ENCODE measurements around the gene SORBS2.

Gene SORBS2

DNA sequence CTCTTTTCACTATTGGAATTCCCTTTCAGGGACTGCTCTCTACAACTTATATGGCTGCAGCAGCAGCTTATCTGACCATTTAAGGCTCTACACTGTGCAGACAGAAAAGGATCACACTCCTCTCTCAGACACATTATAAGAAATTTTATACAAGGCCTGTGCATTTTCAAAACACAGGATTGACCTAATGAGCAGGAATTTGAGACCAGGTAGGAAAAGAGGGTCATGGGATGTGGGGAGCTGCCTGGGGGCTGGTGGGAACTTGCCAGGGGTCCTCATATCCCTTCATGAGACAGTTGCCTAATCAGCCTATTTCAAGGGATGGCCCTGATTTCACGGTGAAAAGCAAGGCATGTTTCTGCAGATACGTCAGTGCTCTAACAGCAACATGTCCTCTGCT lies 77.1 kb downstream of the SORBS2 start:
- Histone ChIP-seq H3K27ac (no peak overlapping the region), H3K4me1 (peaks cover 6% of the 10 kb centered on the region), H3K36me3 (ENCODE audit: control insufficient read depth, insufficient read depth, low read length) (no peaks in the 10 kb centered on the region), H3K79me2 (no peaks in the 10 kb centered on the region), H3K4me2 (ENCODE audit: low read length) (no peak overlapping the region), H3K9me3 (ENCODE audit: control insufficient read depth, low read length) (no peaks in the 10 kb centered on the region), H3K27me3 (ENCODE audit: control insufficient read depth, insufficient read depth, low read length) (no peaks in the 10 kb centered on the region), H3K4me3 (ENCODE audit: low read depth, low read length) (no peak overlapping the region), H2AFZ (no peak overlapping the region), H3K9ac (no peak overlapping the region)
- TF ChIP-seq, protein P1, sequence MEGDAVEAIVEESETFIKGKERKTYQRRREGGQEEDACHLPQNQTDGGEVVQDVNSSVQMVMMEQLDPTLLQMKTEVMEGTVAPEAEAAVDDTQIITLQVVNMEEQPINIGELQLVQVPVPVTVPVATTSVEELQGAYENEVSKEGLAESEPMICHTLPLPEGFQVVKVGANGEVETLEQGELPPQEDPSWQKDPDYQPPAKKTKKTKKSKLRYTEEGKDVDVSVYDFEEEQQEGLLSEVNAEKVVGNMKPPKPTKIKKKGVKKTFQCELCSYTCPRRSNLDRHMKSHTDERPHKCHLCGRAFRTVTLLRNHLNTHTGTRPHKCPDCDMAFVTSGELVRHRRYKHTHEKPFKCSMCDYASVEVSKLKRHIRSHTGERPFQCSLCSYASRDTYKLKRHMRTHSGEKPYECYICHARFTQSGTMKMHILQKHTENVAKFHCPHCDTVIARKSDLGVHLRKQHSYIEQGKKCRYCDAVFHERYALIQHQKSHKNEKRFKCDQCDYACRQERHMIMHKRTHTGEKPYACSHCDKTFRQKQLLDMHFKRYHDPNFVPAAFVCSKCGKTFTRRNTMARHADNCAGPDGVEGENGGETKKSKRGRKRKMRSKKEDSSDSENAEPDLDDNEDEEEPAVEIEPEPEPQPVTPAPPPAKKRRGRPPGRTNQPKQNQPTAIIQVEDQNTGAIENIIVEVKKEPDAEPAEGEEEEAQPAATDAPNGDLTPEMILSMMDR (IDR thresholded peaks at IDR 0.05): no peak

DNA sequence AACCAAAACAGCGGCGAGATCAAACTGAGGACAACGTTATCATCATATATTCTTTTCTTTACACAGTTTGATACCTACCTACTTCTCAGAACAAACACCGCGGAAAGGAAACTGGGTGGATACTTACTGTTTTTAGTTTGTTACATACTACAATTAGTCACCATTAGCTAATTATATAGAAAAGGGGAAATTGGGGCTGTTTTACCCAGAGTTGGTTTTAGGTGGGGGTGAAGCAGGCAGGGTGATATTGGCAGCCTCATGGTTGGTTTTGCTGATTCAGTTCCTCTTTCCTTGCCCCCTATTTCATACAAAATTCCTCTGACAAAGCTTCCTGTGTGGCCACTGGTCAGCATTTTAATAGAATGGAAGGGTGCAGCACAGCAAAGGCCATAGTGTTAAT lies 77.8 kb downstream of the SORBS2 start:
- H3K4me1 ChIP-seq: peaks cover 6% of the 10 kb centered on the region
- H3K4me3 ChIP-seq (ENCODE audit: low read depth, low read length): no peak overlapping the region
- H3K27me3 ChIP-seq (ENCODE audit: control insufficient read depth, insufficient read depth, low read length): no peaks in the 10 kb centered on the region
- no peaks in the 10 kb centered on the region for H3K79me2 ChIP-seq
- no peaks in the 10 kb centered on the region for H3K36me3 ChIP-seq (ENCODE audit: control insufficient read depth, insufficient read depth, low read length)
- no peaks in the 10 kb centered on the region for H3K9me3 ChIP-seq (ENCODE audit: control insufficient read depth, low read length)
- H2AFZ ChIP-seq: no peak overlapping the region
- H3K9ac ChIP-seq: no peak overlapping the region
- TF ChIP-seq, protein P1 (IDR thresholded peaks at IDR 0.05): no peak
- H3K27ac ChIP-seq: no peak overlapping the region
- no peak overlapping the region for H3K4me2 ChIP-seq (ENCODE audit: low read length)

DNA sequence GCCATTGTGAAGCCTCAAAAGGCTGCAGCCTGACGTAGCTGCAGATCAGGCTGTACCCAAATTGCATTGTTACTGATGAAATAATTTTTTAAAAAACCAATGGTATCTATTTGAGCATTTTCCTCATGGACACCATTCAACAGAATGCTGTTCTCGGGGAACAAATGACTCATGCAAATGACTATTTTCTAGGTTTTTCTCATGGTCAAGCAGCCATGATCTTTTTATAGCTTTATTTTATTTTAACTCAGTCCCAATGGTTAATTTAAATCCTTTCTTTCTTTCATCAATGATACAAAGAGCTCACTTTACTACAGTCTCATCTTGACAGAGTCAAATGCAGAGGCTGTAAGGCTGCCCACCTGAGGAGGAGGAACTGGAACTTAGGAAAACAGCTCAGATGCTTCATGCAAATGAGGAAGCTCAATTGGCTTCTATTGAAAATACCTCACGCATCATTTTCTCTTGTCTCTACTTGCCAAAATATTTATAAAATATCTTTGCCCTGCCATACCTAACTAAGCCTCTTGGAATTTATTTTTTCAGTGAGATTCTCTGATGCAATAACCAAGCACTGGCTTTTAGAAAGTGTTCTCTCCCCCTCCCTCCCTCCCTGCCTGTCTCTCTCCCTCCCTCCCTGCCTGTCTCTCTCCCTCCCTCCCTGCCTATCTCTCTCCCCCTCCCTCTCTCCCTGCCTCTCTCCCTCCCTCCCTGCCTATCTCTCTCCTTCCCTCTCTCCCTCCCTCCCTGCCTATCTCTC lies 81.0 kb downstream of the SORBS2 start:
- H3K4me2 ChIP-seq (ENCODE audit: low read length): no peak overlapping the region
- H3K4me1 ChIP-seq: peaks cover 3% of the 10 kb centered on the region
- H3K9me3 ChIP-seq (ENCODE audit: control insufficient read depth, low read length): no peaks in the 10 kb centered on the region
- no peaks in the 10 kb centered on the region for H3K27me3 ChIP-seq (ENCODE audit: control insufficient read depth, insufficient read depth, low read length)
- TF ChIP-seq, protein P1 (IDR thresholded peaks at IDR 0.05): no peak
- H3K27ac ChIP-seq: no peak overlapping the region
- no peaks in the 10 kb centered on the region for H3K36me3 ChIP-seq (ENCODE audit: control insufficient read depth, insufficient read depth, low read length)
- no peaks in the 10 kb centered on the region for H3K79me2 ChIP-seq
- H3K4me3 ChIP-seq (ENCODE audit: low read depth, low read length): no peak overlapping the region
- H3K9ac ChIP-seq: no peak overlapping the region
- H2AFZ ChIP-seq: no peak overlapping the region

DNA sequence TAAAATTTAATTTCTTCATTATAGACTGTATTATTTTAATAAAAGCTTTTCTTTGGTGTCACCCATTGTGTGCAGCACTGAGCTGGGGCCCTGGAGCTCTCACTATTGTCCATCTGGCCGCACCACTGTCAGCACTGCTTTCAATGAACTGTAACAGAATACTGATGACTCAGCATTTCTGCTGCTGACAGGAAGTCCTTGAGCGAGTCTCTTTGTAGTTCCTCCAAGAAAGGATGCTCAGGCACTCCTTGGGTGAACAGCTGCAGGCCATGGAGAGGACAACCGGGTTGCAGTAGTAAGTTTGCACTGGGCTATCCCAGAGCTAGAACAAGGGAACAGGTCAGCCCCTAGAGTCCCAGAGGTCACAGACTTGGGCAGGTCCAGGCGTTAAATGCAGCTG lies 81.6 kb downstream of the SORBS2 start:
- no peak overlapping the region for H3K27ac ChIP-seq
- H3K9ac ChIP-seq: no peak overlapping the region
- H3K27me3 ChIP-seq (ENCODE audit: control insufficient read depth, insufficient read depth, low read length): no peaks in the 10 kb centered on the region
- peaks cover 3% of the 10 kb centered on the region for H3K4me1 ChIP-seq
- no peaks in the 10 kb centered on the region for H3K9me3 ChIP-seq (ENCODE audit: control insufficient read depth, low read length)
- H3K36me3 ChIP-seq (ENCODE audit: control insufficient read depth, insufficient read depth, low read length): no peaks in the 10 kb centered on the region
- TF ChIP-seq, protein P1 (IDR thresholded peaks at IDR 0.05): no peak
- no peak overlapping the region for H3K4me2 ChIP-seq (ENCODE audit: low read length)
- no peak overlapping the region for H3K4me3 ChIP-seq (ENCODE audit: low read depth, low read length)
- H2AFZ ChIP-seq: no peak overlapping the region
- no peaks in the 10 kb centered on the region for H3K79me2 ChIP-seq

DNA sequence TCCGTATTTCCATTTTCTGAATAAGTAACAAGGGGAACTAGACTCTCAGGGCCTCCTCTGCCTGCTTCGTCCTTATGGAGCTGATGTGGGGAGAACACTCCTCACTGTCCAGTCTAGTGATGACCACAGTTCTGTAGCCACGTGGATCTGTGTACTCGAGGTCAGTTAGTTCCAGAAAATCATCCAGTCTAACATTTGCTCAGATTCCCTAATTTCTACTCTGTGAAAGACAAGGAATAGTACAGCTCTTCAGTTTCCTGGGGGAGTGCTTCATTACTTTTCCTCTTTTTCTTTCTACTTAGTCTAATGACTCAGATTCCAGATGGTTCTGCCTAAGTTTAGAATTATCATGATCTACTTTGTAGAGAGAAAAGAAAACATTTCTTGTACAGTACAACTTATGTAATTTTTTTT lies 82.6 kb downstream of the SORBS2 start:
- H3K4me2 ChIP-seq (ENCODE audit: low read length): no peak overlapping the region
- H3K4me1 ChIP-seq: peaks cover 3% of the 10 kb centered on the region
- no peak overlapping the region for H3K27ac ChIP-seq
- TF ChIP-seq, protein P1 (IDR thresholded peaks at IDR 0.05): no peak
- no peaks in the 10 kb centered on the region for H3K36me3 ChIP-seq (ENCODE audit: control insufficient read depth, insufficient read depth, low read length)
- no peak overlapping the region for H3K4me3 ChIP-seq (ENCODE audit: low read depth, low read length)
- no peaks in the 10 kb centered on the region for H3K9me3 ChIP-seq (ENCODE audit: control insufficient read depth, low read length)
- no peaks in the 10 kb centered on the region for H3K27me3 ChIP-seq (ENCODE audit: control insufficient read depth, insufficient read depth, low read length)
- no peaks in the 10 kb centered on the region for H3K79me2 ChIP-seq
- no peak overlapping the region for H2AFZ ChIP-seq
- H3K9ac ChIP-seq: no peak overlapping the region
